HepG2 (cell line): ENCODE measurements around the gene TP53BP2. TPM values are rescaled to one million over a fixed set of nuclear protein-coding genes. Genes with fewer than 3 reads are reported as not detected.

ENCODE experiments used
- ADNP ChIP-seq: sonication (generic); formaldehyde crosslinking; IDR thresholded peaks from 2 replicates; pipeline ENCODE4 v1.4.0; 2020; ENCODE audit warnings: missing genetic modification reagents
- CBX5 ChIP-seq: sonication (generic); formaldehyde crosslinking; IDR thresholded peaks from 2 replicates; pipeline ENCODE4 v1.4.0; 2020; ENCODE audit warnings: missing genetic modification reagents, borderline replicate concordance
- CEBPG ChIP-seq: IDR thresholded peaks from 2 replicates; pipeline ENCODE4 v1.6.1; 2016
- CEBPZ ChIP-seq: IDR thresholded peaks from 2 replicates; pipeline ENCODE4 v1.6.1; 2012; ENCODE audit warnings: low read length, improper control_type of control experiment
- EP300 ChIP-seq, 3 experiments: sonication (generic) in 1 of 3; formaldehyde crosslinking in 1 of 3; IDR thresholded peaks; 2 replicates each; pipeline versions ENCODE4 v1.5.1 to v1.6.1; 2011 to 2020; ENCODE audit warnings: low read depth in 2 of 3, low read length in 2 of 3, borderline replicate concordance in 1 of 3, improper control_type of control experiment in 1 of 3, mild to moderate bottlenecking in 1 of 3, missing genetic modification reagents in 1 of 3, moderate library complexity in 1 of 3
- GATAD2A ChIP-seq: IDR thresholded peaks from 2 replicates; pipeline ENCODE4 v1.6.1; 2016
- GLI4 ChIP-seq: sonication (generic); formaldehyde crosslinking; IDR thresholded peaks from 2 replicates; pipeline ENCODE4 v1.5.1; 2020; ENCODE audit warnings: missing genetic modification reagents, mild to moderate bottlenecking, moderate library complexity, borderline replicate concordance
- HBP1 ChIP-seq: IDR thresholded peaks from 2 replicates; pipeline ENCODE4 v1.6.1; 2016; ENCODE audit warnings: low read depth, control low read depth
- HIVEP1 ChIP-seq: sonication (generic); formaldehyde crosslinking; IDR thresholded peaks from 2 replicates; pipeline ENCODE4 v1.4.0; 2020; ENCODE audit warnings: mild to moderate bottlenecking, missing genetic modification reagents
- HMG20B ChIP-seq: conservative IDR thresholded peaks from 2 replicates; pipeline ENCODE4 v1.6.1; 2016; ENCODE audit warnings: missing genetic modification reagents, missing compliant biosample characterization
- KDM6A ChIP-seq: IDR thresholded peaks from 2 replicates; pipeline ENCODE4 v1.6.1; 2016; ENCODE audit warnings: low read depth
- KLF12 ChIP-seq: sonication (generic); formaldehyde crosslinking; IDR thresholded peaks from 2 replicates; pipeline ENCODE4 v1.4.0; 2020; ENCODE audit warnings: missing genetic modification reagents, borderline replicate concordance
- MEF2D ChIP-seq: sonication (generic); formaldehyde crosslinking; IDR thresholded peaks from 2 replicates; pipeline ENCODE4 v1.5.1; 2020; ENCODE audit warnings: mild to moderate bottlenecking, missing genetic modification reagents
- ZBED4 ChIP-seq: sonication (generic); formaldehyde crosslinking; IDR thresholded peaks from 2 replicates; pipeline ENCODE4 v1.4.0; 2020; ENCODE audit warnings: missing genetic modification reagents, borderline replicate concordance
- ZBTB26 ChIP-seq: IDR thresholded peaks from 2 replicates; pipeline ENCODE4 v1.6.1; 2016; ENCODE audit warnings: missing compliant biosample characterization, missing genetic modification reagents, borderline replicate concordance
- ZNF331 ChIP-seq: sonication (generic); formaldehyde crosslinking; IDR thresholded peaks from 2 replicates; pipeline ENCODE4 v1.4.0; 2020; ENCODE audit warnings: missing genetic modification reagents
- ZNF768 ChIP-seq: sonication (generic); formaldehyde crosslinking; IDR thresholded peaks from 2 replicates; pipeline ENCODE4 v1.4.0; 2020; ENCODE audit warnings: missing genetic modification reagents
- ZNF780A ChIP-seq: sonication (generic); formaldehyde crosslinking; IDR thresholded peaks from 2 replicates; pipeline ENCODE4 v1.8.0; 2022; ENCODE audit warnings: mild to moderate bottlenecking, missing genetic modification reagents, moderate library complexity
- ZSCAN29 ChIP-seq: sonication (generic); formaldehyde crosslinking; conservative IDR thresholded peaks from 2 replicates; pipeline ENCODE4 v1.4.0; 2020; ENCODE audit warnings: mild to moderate bottlenecking, missing genetic modification reagents
- polyA plus RNA-seq, 8 experiments: library from polyadenylated mRNA; depleted of rRNA in 3 of 8; stranded (reverse) in 7 of 8; unstranded in 1 of 8; fragments of >200 nt; fragmentation: Illumina TruSeq in 4 of 8; extraction: Trizol in 4 of 8; gene quantifications; 2 replicates each; pipeline versions ENCODE4 v1.2.1 to v1.2.3, GENCODE V29; 2011 to 2016; ENCODE audit warnings: low read depth in 4 of 8, missing spikeins in 1 of 8, mixed read lengths in 1 of 8; ENCODE audit not compliant: insufficient read depth in 1 of 8
- total RNA-seq, 5 experiments: library from RNA; depleted of rRNA; stranded (reverse); fragments of >200 nt; fragmentation: Illumina TruSeq; extraction: Trizol; gene quantifications; 2 replicates each; pipeline ENCODE4 v1.2.3, GENCODE V29; 2016; ENCODE audit warnings: low read depth in 1 of 5
- TF ChIP-seq, protein P1 (sequence below): IDR thresholded peaks from 2 replicates; pipeline ENCODE4 v1.6.1; 2018; ENCODE audit warnings: missing genetic modification reagents

TP53BP2 gene
- total and polyA plus RNA-seq, 2 of the 13 experiments (the other 11 are each of a cell fraction or from before 2014, with no cell fraction given) = 10.0 to 14.0 TPM

DNA sequence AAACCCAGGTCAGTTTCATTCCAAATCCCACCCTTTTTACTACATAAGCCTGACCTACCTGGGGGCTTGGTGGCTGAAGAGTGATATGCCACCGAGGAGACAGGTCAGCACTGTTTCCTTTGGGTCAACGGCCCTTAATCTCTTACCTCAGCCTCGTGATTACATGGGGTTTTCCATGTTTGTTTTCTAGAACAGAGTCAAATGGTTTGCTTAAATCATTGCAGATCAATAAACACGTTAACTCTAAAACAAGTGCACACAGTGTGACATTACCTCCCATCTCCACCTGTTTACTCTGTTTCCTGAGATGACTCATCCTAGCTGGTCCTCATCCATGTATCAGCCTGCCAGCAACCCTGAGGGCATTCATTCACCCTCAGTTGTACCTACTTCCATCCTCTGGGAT, 40.8 kb upstream of the TP53BP2 start (continued):
- TF ChIP-seq ZNF331 (CRISPR knock-in tag) = peak; percentile 23; the same call in 1 of the 2 replicates
- no peak for TF ChIP-seq ZNF780A (CRISPR knock-in tag)
- TF ChIP-seq, protein P1, sequence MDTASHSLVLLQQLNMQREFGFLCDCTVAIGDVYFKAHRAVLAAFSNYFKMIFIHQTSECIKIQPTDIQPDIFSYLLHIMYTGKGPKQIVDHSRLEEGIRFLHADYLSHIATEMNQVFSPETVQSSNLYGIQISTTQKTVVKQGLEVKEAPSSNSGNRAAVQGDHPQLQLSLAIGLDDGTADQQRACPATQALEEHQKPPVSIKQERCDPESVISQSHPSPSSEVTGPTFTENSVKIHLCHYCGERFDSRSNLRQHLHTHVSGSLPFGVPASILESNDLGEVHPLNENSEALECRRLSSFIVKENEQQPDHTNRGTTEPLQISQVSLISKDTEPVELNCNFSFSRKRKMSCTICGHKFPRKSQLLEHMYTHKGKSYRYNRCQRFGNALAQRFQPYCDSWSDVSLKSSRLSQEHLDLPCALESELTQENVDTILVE (CRISPR knock-in tag) = no peak
- peak in 1 of 2 experiments; percentile 78; a peak in 2 of 4 replicates for TF ChIP-seq EP300 (IDR thresholded peaks at IDR 0.05; ENCODE audit: low read depth in 2 of 2, low read length in 2 of 2)
- TF ChIP-seq EP300 (CRISPR knock-in tag; IDR thresholded peaks at IDR 0.05; ENCODE audit: borderline replicate concordance) = peak; percentile 34; the same call in 1 of the 2 replicates
- TF ChIP-seq GLI4 (CRISPR knock-in tag) = no peak
- peak; percentile 99 for TF ChIP-seq ZBTB26 (CRISPR knock-in tag)
- TF ChIP-seq CEBPZ = no peak
- TF ChIP-seq ZBED4 (CRISPR knock-in tag) = peak; percentile 35; the same call in 1 of the 2 replicates
- no peak for TF ChIP-seq MEF2D (CRISPR knock-in tag)
- TF ChIP-seq ADNP = no peak
- peak; percentile 65; the same call in 1 of the 2 replicates for TF ChIP-seq HIVEP1
- peak; percentile 96 for TF ChIP-seq GATAD2A
- no peak for TF ChIP-seq ZSCAN29 (CRISPR knock-in tag)
- TF ChIP-seq KLF12 (CRISPR knock-in tag) = no peak
- 0 out of 2 replicates have a peak, but pooled peaks have one; percentile 55 for TF ChIP-seq HBP1 (CRISPR knock-in tag)
- peak; percentile 34; the same call in 1 of the 2 replicates for TF ChIP-seq CEBPG (CRISPR knock-in tag)
- no peak for TF ChIP-seq CBX5 (CRISPR knock-in tag)
- TF ChIP-seq ZNF768 = no peak
- no peak for TF ChIP-seq KDM6A
- TF ChIP-seq HMG20B (CRISPR knock-in tag) = peak; percentile 93
